GM21515 (cell line): Measurements from ENCODE around the gene RNGTT.

Experiments
- ATAC-seq: cut with Tn5 transposase; IDR thresholded peaks from one replicate; pipeline ENCODE4 v1.9.1; 2021; ENCODE audit not compliant: unreplicated experiment

The RNGTT gene

GRCh38 chr6:88669475-88669874, 293.9 kb downstream of the RNGTT start:
- no peak for ATAC-seq

DNA sequence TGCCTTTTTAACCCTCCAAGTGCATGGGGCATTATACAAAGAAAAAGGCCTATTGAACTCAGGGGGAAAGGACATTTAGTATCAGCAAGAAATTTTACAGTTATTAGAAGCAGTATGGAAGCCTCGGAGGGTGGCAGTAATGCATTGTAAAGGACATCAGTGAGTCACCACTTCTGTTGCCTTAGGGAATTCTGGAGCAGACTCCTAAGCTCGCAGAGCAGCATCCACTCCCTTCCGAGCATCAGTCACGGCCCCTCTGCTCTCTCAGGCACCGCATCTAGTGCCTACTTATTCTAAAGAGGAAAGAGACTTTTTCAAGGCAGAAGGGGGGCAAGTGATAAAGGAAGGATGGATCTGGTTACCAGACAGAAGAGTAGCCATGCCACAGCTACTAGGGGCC, 296.5 kb downstream of the RNGTT start:
- ATAC-seq, result no peak

GRCh38 chr6:88665131-88665530, 298.3 kb downstream of the RNGTT start:
- ATAC-seq, result no peak

GRCh38 chr6:88663801-88664200, 299.6 kb downstream of the RNGTT start:
- no peak for ATAC-seq

GRCh38 chr6:88662653-88663174, 300.7 kb downstream of the RNGTT start:
- peak; percentile 43 for ATAC-seq

GRCh38 chr6:88662163-88662580, 301.2 kb downstream of the RNGTT start:
- ATAC-seq, result peak; percentile 67

DNA sequence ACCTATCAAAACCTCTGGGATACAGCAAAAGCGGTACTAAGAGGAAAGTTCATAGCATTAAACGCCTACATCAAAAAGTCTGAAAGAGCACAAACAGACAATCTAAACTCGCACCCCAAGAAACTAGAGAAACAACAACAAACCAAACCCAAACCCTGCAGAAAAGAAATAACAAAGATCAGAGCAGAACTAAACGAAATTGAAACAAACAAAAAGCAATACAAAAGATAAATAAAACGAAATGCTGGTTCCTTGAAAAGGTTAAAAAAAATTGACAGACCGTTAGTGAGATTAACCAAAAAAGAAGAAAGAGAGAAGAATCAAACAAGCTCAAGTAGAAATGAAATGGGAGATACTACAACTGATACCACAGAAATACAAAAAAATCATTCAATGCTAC, 302.3 kb downstream of the RNGTT start:
- ATAC-seq, result no peak

- no peak for ATAC-seq
Observed at GRCh38 chr6:88655586-88655985, 307.8 kb downstream of the RNGTT start.

- ATAC-seq, result no peak
Observed at GRCh38 chr6:88653936-88654335, 309.5 kb downstream of the RNGTT start.

- ATAC-seq, result no peak
Observed at GRCh38 chr6:88651400-88651799, 312.0 kb downstream of the RNGTT start.

- no peak for ATAC-seq
Observed at GRCh38 chr6:88650979-88651378, 312.4 kb downstream of the RNGTT start.

- peak; percentile 94 for ATAC-seq
Observed at GRCh38 chr6:88650029-88650619, 313.3 kb downstream of the RNGTT start.

GRCh38 chr6:88641178-88641903, 322.1 kb downstream of the RNGTT start:
- peak; percentile 97 for ATAC-seq

GRCh38 chr6:88637761-88638545, 325.5 kb downstream of the RNGTT start:
- ATAC-seq, result no peak

- no peak for ATAC-seq
Observed at GRCh38 chr6:88636871-88637270, 326.5 kb downstream of the RNGTT start.

DNA sequence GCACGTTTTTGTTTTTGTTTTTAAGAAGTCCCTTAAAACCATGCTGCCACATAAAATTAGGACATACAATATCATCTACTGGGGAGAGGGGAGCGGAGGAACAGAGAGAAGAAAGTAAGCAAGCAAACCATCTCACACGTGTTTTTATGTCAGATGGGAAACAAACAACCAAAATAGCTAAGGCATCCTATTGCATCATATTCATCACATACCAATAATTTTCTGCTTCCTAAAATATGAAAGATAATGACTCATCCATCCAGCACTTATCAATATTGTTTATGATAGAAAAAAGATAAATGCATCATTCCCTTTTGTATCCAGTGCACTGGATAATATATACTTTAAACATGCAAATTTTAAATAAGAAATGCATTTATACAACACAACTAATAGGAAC, 329.6 kb downstream of the RNGTT start:
- no peak for ATAC-seq

GRCh38 chr6:88631830-88632229, 331.6 kb downstream of the RNGTT start:
- no peak for ATAC-seq

- ATAC-seq, result no peak
Observed at GRCh38 chr6:88629838-88630494, 333.5 kb downstream of the RNGTT start.

DNA sequence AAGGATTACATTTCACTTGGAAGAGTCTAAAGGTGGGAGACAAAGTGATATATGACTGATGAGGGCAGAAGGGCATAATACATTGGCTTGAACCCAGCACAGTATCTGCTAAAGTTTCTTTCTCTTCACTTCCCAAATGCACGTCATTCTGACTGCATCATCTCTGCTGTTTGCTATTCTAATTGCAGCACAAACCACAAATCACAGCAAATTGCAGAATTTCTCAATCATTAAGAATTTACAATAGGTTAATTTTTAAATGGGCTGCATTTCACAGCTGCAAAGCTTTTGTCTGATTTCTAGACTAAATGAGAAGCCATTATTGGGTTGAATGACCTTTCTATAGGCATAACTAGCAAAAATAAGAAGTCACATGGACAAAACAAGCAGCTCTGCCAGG, 337.0 kb downstream of the RNGTT start:
- no peak for ATAC-seq

DNA sequence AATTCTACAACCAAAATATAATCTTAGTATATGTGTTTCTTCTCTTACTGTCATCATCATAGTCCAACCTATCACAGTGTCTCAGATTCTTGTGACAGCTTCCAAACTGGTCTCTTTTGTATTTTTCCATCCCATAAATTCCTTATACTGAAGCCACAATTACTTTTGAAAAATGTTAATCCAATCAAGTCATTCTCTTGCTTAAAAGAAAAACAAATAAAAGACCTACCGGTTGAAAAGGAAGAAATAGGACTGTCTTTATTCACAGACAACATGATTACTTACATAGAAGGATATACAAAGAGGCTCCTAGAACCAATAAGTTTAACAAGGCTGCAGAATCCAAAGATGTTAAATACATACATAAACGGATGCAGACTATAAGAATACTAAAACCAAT, 339.9 kb downstream of the RNGTT start:
- ATAC-seq, result no peak

DNA sequence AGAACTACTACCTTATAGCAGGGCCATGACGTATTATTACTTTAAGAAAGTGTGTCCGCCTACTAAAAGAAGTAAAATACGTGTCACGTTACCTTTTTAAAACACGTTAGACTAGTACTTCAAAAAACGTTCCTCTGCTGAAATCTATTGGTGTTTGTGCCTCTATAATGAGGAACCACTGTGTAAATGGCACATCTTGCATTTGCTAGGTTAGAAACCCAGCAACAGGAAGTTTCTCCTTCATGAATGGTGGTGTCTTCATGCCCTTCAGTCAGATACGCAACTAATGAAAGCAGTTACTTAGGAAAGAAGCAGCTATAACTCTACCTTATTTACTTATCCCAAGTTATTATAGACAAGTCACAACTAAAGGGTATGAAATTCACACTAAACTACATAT, 343.5 kb downstream of the RNGTT start:
- ATAC-seq, result no peak
